ENCODE results near the gene MINDY4.
A peak's percentile ranks its signal among the peaks of the same experiment; 100 is the strongest.

Gene MINDY4

GRCh38 chr7:30771174-30771879 is at the start of gene MINDY4 (continued):
- TF ChIP-seq ZFP3 (tag by site-specific recombination; IDR thresholded peaks at IDR 0.05; ENCODE audit: low read depth) (no peak), ZNF366 (tag by site-specific recombination; conservative IDR thresholded peaks at IDR 0.05) (no peak), ZNF623 (tag by site-specific recombination; IDR thresholded peaks at IDR 0.05) (no peak), ZNF433 (tag by site-specific recombination; IDR thresholded peaks at IDR 0.05; ENCODE audit: low read depth) (no peak), ZBTB7A (tag by site-specific recombination; IDR thresholded peaks at IDR 0.05; ENCODE audit: low read depth) (no peak), ZNF354C (tag by site-specific recombination; IDR thresholded peaks at IDR 0.05; ENCODE audit: borderline replicate concordance, low read depth) (no peak), SCRT1 (tag by site-specific recombination; IDR thresholded peaks at IDR 0.05; ENCODE audit: borderline replicate concordance) (no peak), ZNF660 (tag by site-specific recombination; IDR thresholded peaks at IDR 0.05) (no peak), ZNF548 (tag by site-specific recombination; IDR thresholded peaks at IDR 0.05) (no peak), KLF10 (tag by site-specific recombination; IDR thresholded peaks at IDR 0.05) (no peak), ZNF266 (tag by site-specific recombination; IDR thresholded peaks at IDR 0.05; ENCODE audit: low read depth) (no peak), ZNF596 (tag by site-specific recombination; IDR thresholded peaks at IDR 0.05) (no peak), ZNF416 (tag by site-specific recombination; IDR thresholded peaks at IDR 0.05) (no peak), ZNF785 (tag by site-specific recombination; IDR thresholded peaks at IDR 0.05) (no peak), ZNF701 (tag by site-specific recombination; IDR thresholded peaks at IDR 0.05) (no peak), ZNF140 (tag by site-specific recombination; IDR thresholded peaks at IDR 0.05) (no peak), ZNF48 (tag by site-specific recombination; IDR thresholded peaks at IDR 0.05) (no peak), ZNF664 (tag by site-specific recombination; IDR thresholded peaks at IDR 0.05) (no peak), ZFHX2 (tag by site-specific recombination; conservative IDR thresholded peaks at IDR 0.05) (peak; percentile 44; the same call in 1 of the 2 replicates), GFI1B (tag by site-specific recombination; IDR thresholded peaks at IDR 0.05) (no peak), ZNF280D (tag by site-specific recombination; IDR thresholded peaks at IDR 0.05) (no peak), ZFP41 (tag by site-specific recombination; IDR thresholded peaks at IDR 0.05; ENCODE audit: borderline replicate concordance) (no peak), ZNF561 (tag by site-specific recombination; IDR thresholded peaks at IDR 0.05; ENCODE audit: borderline replicate concordance) (peak; percentile 42; the same call in 1 of the 2 replicates), ZIC2 (tag by site-specific recombination; IDR thresholded peaks at IDR 0.05) (peak; percentile 71), ZNF2 (tag by site-specific recombination; IDR thresholded peaks at IDR 0.05) (0 out of 2 replicates have a peak, but pooled peaks have one; percentile 50), FEZF1 (tag by site-specific recombination; IDR thresholded peaks at IDR 0.05) (no peak), ZNF843 (tag by site-specific recombination; IDR thresholded peaks at IDR 0.05) (no peak), KLF1 (tag by site-specific recombination; IDR thresholded peaks at IDR 0.05) (no peak), PBX3 (CRISPR knock-in tag; IDR thresholded peaks at IDR 0.05) (peak; percentile 69; the same call in 1 of the 2 replicates), ZNF473 (tag by site-specific recombination; IDR thresholded peaks at IDR 0.05) (no peak), ZNF747 (tag by site-specific recombination; IDR thresholded peaks at IDR 0.05) (no peak), GLI4 (tag by site-specific recombination; IDR thresholded peaks at IDR 0.05) (no peak), ZNF707 (tag by site-specific recombination; IDR thresholded peaks at IDR 0.05) (no peak), ZSCAN5A (tag by site-specific recombination; IDR thresholded peaks at IDR 0.05) (no peak), ZNF146 (tag by site-specific recombination; IDR thresholded peaks at IDR 0.05) (no peak), ZNF544 (tag by site-specific recombination; IDR thresholded peaks at IDR 0.05) (no peak), ZNF76 (tag by site-specific recombination; IDR thresholded peaks at IDR 0.05; ENCODE audit: borderline replicate concordance, low read depth) (peak; percentile 83), ZNF16 (tag by site-specific recombination; IDR thresholded peaks at IDR 0.05; ENCODE audit: low read depth) (no peak), ZSCAN16 (tag by site-specific recombination; IDR thresholded peaks at IDR 0.05) (no peak)
